Activated naive CD8-positive, alpha-beta T cell treated with anti-CD3 and anti-CD28 coated beads for 36 hours (primary cell): Measurements from ENCODE around the gene IRX5. TPM values are rescaled to one million over a fixed set of nuclear protein-coding genes. Genes with fewer than 3 reads are reported as not detected.

Experiments used
- DNase-seq: peaks from one replicate; pipeline ENCODE4 v3.0.0; 2021
- H3K27ac Mint-ChIP-seq: one replicate; pipeline ENCODE4 v1.8.0; 2022; ENCODE audit warnings: mild to moderate bottlenecking, moderate library complexity, mixed read lengths
- H3K27me3 Mint-ChIP-seq: one replicate; pipeline ENCODE4 v1.8.0; 2022; ENCODE audit warnings: mild to moderate bottlenecking, mixed read lengths
- H3K36me3 Mint-ChIP-seq: one replicate; pipeline ENCODE4 v1.8.0; 2021; ENCODE audit warnings: mild to moderate bottlenecking, mixed read lengths
- H3K4me1 Mint-ChIP-seq: one replicate; pipeline ENCODE4 v1.8.0; 2021; ENCODE audit warnings: mixed read lengths
- H3K4me3 Mint-ChIP-seq: one replicate; pipeline ENCODE4 v1.8.0; 2022; ENCODE audit warnings: mild to moderate bottlenecking, moderate library complexity, mixed read lengths
- H3K9me3 Mint-ChIP-seq: one replicate; pipeline ENCODE4 v1.8.0; 2022; ENCODE audit warnings: mixed read lengths
- total RNA-seq, 2 experiments: library from RNA; stranded (reverse); gene quantifications; one replicate each; pipeline ENCODE4 v1.2.3, GENCODE V29; 2021

The IRX5 gene
- not detected for total RNA-seq

- Mint-ChIP-seq H3K36me3 (peaks cover 14% of the 10 kb centered on the region), H3K4me3 (peak within 1 kb of the TSS; percentile 83), H3K4me1 (peaks cover 29% of the 10 kb centered on the region), H3K9me3 (peaks cover 12% of the 10 kb centered on the region), H3K27ac (peak within 1 kb of the TSS; percentile 55), H3K27me3 (peaks cover 86% of the 10 kb centered on the region)
- peak; percentile 38 for DNase-seq
These were observed at the start of gene IRX5 for GRCh38 chr16:54930005-54930868. IRX5 (plus strand) TSS chr16:54930865; CDS start chr16:54931199, 334 bp downstream.

- H3K4me1 Mint-ChIP-seq: no peaks in the 10 kb centered on the region
- peaks cover 1% of the 10 kb centered on the region for H3K36me3 Mint-ChIP-seq
- H3K9me3 Mint-ChIP-seq: peaks cover 5% of the 10 kb centered on the region
- H3K4me3 Mint-ChIP-seq: no peak overlapping the region
- no peak for DNase-seq
- H3K27ac Mint-ChIP-seq: no peak overlapping the region
- H3K27me3 Mint-ChIP-seq: peaks cover 22% of the 10 kb centered on the region
These were observed 48.1 kb upstream of the IRX5 start for GRCh38 chr16:54882556-54882955.

DNA sequence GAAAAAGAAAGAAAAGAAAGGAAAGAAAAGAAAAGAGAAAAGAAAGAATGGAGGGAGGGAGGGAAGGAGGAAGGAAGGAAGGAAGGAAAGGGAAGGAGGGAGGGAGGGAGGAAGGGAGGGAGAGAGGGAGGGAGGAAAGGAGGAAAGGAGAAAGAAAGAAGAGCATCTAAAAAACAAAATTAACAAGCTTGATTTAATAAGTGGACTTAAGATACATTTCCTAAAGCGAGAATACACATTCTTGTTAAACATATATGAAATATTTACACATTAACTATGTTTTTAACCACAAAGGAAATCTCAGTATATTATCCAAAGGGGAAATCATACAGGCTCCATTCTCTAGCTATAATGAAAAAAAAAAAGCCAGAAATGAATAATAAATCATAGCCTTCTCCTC lies 47.3 kb upstream of the IRX5 start:
- Mint-ChIP-seq H3K27ac (no peak overlapping the region), H3K9me3 (peaks cover 5% of the 10 kb centered on the region), H3K4me1 (no peaks in the 10 kb centered on the region), H3K27me3 (peaks cover 28% of the 10 kb centered on the region), H3K4me3 (no peak overlapping the region), H3K36me3 (peaks cover 1% of the 10 kb centered on the region)
- no peak for DNase-seq

- Mint-ChIP-seq H3K27me3 (peaks cover 22% of the 10 kb centered on the region), H3K27ac (no peak overlapping the region), H3K4me3 (no peak overlapping the region), H3K9me3 (peaks cover 5% of the 10 kb centered on the region), H3K4me1 (no peaks in the 10 kb centered on the region), H3K36me3 (peaks cover 1% of the 10 kb centered on the region)
- DNase-seq: no peak
These were observed 44.6 kb upstream of the IRX5 start for GRCh38 chr16:54886078-54886477.

- Mint-ChIP-seq H3K27ac (no peak overlapping the region), H3K9me3 (no peaks in the 10 kb centered on the region), H3K4me1 (no peaks in the 10 kb centered on the region)
These were observed 40.3 kb upstream of the IRX5 start for GRCh38 chr16:54890381-54890780.

DNA sequence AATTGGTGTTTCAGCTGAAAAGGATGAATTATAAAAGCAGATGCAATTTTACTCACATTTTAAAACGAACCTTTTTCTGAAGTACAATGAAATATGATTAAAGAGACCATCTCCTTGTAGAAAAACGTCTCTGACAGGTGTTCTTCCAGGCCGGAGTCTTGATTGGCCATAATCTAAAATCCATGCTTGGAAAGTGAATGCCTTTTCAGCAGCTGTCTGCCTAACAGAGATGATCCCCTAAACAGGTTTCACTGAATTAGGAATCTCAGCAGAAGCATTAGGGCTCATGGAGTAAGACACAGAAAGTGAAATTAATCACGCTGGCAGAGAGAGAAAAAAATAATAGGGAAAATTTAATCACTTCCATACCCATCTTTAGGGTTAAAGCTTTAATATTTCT lies 39.3 kb upstream of the IRX5 start:
- Mint-ChIP-seq H3K9me3 (no peaks in the 10 kb centered on the region), H3K27ac (no peak overlapping the region), H3K36me3 (no peaks in the 10 kb centered on the region), H3K4me1 (no peaks in the 10 kb centered on the region), H3K27me3 (peaks cover 6% of the 10 kb centered on the region), H3K4me3 (no peak overlapping the region)
- no peak for DNase-seq

More at GRCh38 chr16:54890381-54890780, 40.3 kb upstream of the IRX5 start:
- Mint-ChIP-seq H3K4me3 (no peak overlapping the region), H3K27me3 (peaks cover 12% of the 10 kb centered on the region), H3K36me3 (no peaks in the 10 kb centered on the region)
- DNase-seq: no peak

DNA sequence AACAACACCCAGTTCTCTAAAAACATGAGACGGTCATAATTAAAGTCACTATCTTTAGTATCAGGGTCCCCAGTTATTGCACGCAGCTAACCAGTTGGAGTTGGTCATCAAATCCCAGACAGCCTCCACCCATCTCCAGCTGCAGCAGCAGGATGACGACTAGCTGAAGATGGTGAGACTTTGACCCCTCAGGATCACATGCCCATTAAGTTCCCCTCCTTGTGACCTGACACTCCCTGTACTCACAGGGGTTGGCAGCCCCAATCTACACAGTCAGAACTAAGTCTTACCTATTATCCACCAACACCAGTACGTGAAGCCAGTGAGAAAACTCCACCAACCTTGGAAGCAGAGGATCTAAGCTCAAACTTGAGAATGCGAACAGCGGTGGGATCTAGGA lies 37.7 kb upstream of the IRX5 start:
- Mint-ChIP-seq H3K27me3 (peaks cover 3% of the 10 kb centered on the region), H3K36me3 (no peaks in the 10 kb centered on the region), H3K27ac (no peak overlapping the region), H3K4me1 (no peaks in the 10 kb centered on the region), H3K4me3 (no peak overlapping the region), H3K9me3 (no peaks in the 10 kb centered on the region)
- DNase-seq: no peak

DNA sequence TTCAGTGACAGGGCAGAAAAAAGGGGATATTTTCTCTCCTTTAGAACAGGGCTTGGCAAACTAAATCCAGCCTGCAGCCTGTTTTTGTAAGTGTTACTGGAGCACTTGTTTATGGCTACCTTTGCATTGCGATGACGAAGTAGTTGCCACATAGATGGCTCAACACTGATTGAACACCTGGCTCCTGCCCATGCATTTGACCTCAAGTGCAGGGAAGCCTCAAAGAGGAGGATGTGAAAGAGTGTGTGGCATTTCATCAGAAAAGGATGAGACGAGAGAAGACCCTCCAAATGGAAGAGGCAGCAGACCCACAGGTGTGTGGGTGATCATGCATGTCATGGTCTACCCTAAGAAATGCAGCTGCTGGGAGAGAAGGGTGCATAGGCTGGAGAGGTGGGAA lies 32.7 kb upstream of the IRX5 start:
- no peaks in the 10 kb centered on the region for H3K4me1 Mint-ChIP-seq
- H3K27me3 Mint-ChIP-seq: peaks cover 9% of the 10 kb centered on the region
- DNase-seq: no peak
- H3K27ac Mint-ChIP-seq: no peak overlapping the region
- no peak overlapping the region for H3K4me3 Mint-ChIP-seq
- peaks cover 10% of the 10 kb centered on the region for H3K9me3 Mint-ChIP-seq
- no peaks in the 10 kb centered on the region for H3K36me3 Mint-ChIP-seq

GRCh38 chr16:54901606-54902005 lies 29.1 kb upstream of the IRX5 start:
- Mint-ChIP-seq H3K36me3 (no peaks in the 10 kb centered on the region), H3K4me1 (no peaks in the 10 kb centered on the region), H3K4me3 (no peak overlapping the region), H3K9me3 (peaks cover 13% of the 10 kb centered on the region), H3K27ac (no peak overlapping the region), H3K27me3 (peaks cover 20% of the 10 kb centered on the region)
- DNase-seq: no peak

DNA sequence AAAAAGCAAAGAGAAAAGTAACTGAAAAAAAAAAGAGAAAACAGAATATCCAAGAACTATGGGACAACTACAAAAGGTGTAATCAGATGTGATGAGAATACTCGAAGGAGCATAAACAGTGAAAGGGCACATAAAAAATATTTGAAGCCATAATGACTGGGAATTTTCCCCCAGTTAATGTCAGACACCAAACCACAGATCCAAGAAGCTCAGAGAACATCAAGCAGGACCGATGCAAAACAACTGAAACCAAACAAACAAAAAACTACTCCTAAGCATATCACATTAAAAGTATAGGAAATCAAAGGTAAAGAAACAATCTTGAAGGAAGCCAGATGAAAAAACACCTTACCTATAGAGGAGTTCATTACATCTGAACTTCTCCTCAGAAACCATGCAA lies 27.6 kb upstream of the IRX5 start:
- Mint-ChIP-seq H3K4me3 (no peak overlapping the region), H3K9me3 (peaks cover 13% of the 10 kb centered on the region), H3K27ac (no peak overlapping the region), H3K27me3 (peaks cover 22% of the 10 kb centered on the region), H3K36me3 (no peaks in the 10 kb centered on the region), H3K4me1 (no peaks in the 10 kb centered on the region)
- no peak for DNase-seq

DNA sequence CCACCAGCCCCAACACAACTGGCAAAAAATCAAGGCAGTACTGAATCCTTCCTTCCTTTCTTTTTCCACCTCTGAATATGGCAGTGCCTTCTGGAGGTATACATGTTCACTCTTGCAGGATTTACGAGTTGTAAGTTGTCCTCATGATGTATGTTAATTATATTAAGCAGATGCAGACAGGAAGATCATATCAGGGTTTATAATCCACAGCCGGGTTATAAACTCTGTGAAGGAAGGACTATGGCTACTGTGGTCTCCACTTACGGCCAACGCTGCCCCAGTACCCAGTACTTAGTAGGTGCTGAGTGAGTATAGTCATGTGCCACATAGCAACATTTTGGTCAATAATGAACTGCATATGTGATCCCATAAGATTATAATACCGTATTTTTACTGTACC lies 19.6 kb upstream of the IRX5 start:
- H3K9me3 Mint-ChIP-seq: no peaks in the 10 kb centered on the region
- H3K27me3 Mint-ChIP-seq: peaks cover 26% of the 10 kb centered on the region
- H3K27ac Mint-ChIP-seq: no peak overlapping the region
- H3K36me3 Mint-ChIP-seq: no peaks in the 10 kb centered on the region
- H3K4me1 Mint-ChIP-seq: no peaks in the 10 kb centered on the region
- no peak overlapping the region for H3K4me3 Mint-ChIP-seq
- no peak for DNase-seq

DNA sequence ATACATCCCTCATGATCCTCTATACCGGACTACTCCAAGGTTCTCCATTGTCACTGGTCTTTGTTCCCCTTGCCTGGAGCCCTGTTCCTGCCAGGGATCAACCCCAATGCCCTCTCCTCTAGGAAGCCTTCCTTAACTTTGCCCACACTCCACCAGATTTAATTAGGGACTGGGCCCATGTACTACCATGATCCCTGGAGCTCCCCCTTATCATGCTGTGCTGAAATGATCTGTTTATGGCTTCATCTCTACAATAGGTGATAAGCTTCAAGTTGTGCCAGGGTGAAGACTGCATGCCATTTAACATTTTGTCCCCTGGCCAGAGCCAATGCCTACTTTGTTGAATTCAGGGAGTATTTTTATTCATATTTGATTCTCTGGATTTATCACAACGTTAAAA lies 17.9 kb upstream of the IRX5 start:
- Mint-ChIP-seq H3K27me3 (peaks cover 22% of the 10 kb centered on the region), H3K9me3 (no peaks in the 10 kb centered on the region), H3K4me3 (no peak overlapping the region), H3K27ac (no peak overlapping the region), H3K36me3 (no peaks in the 10 kb centered on the region), H3K4me1 (no peaks in the 10 kb centered on the region)
- no peak for DNase-seq

- no peak overlapping the region for H3K27ac Mint-ChIP-seq
- H3K27me3 Mint-ChIP-seq: peaks cover 51% of the 10 kb centered on the region
- no peaks in the 10 kb centered on the region for H3K9me3 Mint-ChIP-seq
- no peaks in the 10 kb centered on the region for H3K4me1 Mint-ChIP-seq
- no peaks in the 10 kb centered on the region for H3K36me3 Mint-ChIP-seq
- no peak overlapping the region for H3K4me3 Mint-ChIP-seq
- DNase-seq: no peak
These were observed 9.3 kb upstream of the IRX5 start for GRCh38 chr16:54921206-54921824.

- Mint-ChIP-seq H3K4me1 (peaks cover 11% of the 10 kb centered on the region), H3K36me3 (peaks cover 10% of the 10 kb centered on the region), H3K27me3 (peaks cover 63% of the 10 kb centered on the region), H3K4me3 (no peak overlapping the region), H3K27ac (no peak overlapping the region), H3K9me3 (peaks cover 6% of the 10 kb centered on the region)
- DNase-seq: no peak
These were observed 7.6 kb upstream of the IRX5 start for GRCh38 chr16:54923055-54923473.

GRCh38 chr16:54923988-54924387 lies 6.7 kb upstream of the IRX5 start:
- no peak overlapping the region for H3K4me3 Mint-ChIP-seq
- H3K36me3 Mint-ChIP-seq: peaks cover 10% of the 10 kb centered on the region
- H3K9me3 Mint-ChIP-seq: peaks cover 6% of the 10 kb centered on the region
- peaks cover 11% of the 10 kb centered on the region for H3K4me1 Mint-ChIP-seq
- DNase-seq: no peak
- H3K27ac Mint-ChIP-seq: no peak overlapping the region
- H3K27me3 Mint-ChIP-seq: peaks cover 62% of the 10 kb centered on the region
